Cardiac septum (tissue), 1 donor: Measurements from ENCODE around the gene TEX28. TPM values are rescaled to one million over a fixed set of nuclear protein-coding genes. Genes with fewer than 3 reads are reported as not detected.
"Not testable (repeated sequence)": the region's sequence is repeated elsewhere in the genome, so short reads cannot be mapped to it uniquely, and the experiment has no call there.

ENCODE experiments used
- DNase-seq: peaks from one replicate; pipeline ENCODE4 v3.0.0-alpha.2; 2020; ENCODE audit warnings: low spot score
- intact Hi-C: fragments of 100-400 bp; cut with DNase I; formaldehyde crosslinking; loops from one replicate; pipeline ENCODE4 v1.14.0; 2022
- long read RNA-seq: library from polyadenylated mRNA; unstranded; transcript quantifications from one replicate; pipeline ENCODE4 v2.0.0, GENCODE V29; 2021
- total RNA-seq: library from RNA; stranded (reverse); fragmentation: NEBNext Ultra II Directional; extraction: Animal tissue kit (Norgen Biotek cat#: 25700); gene quantifications from one replicate; pipeline ENCODE4 v1.2.1, GENCODE V29; 2021
- donor health status: DM: no; HTN: no; CAD: no.

Gene TEX28
- not detected for total RNA-seq
- long read RNA-seq: 0 reads

- DNase-seq: no peak
- intact Hi-C loops: no loop called here
These were observed at the start of gene TEX28 for GRCh38 chrX:154294791-154295574. Gene TEX28 (minus strand): TSS chrX:154295124. CDS start chrX:154292117, 3,007 bp downstream.

GRCh38 chrX:154343620-154344019 is 48.7 kb upstream of the TEX28 start:
- intact Hi-C loops, DNase-seq: not testable (repeated sequence)

- DNase-seq, intact Hi-C loops: not testable (repeated sequence)
These were observed 48.1 kb upstream of the TEX28 start for GRCh38 chrX:154343063-154343462.

- DNase-seq, intact Hi-C loops: not testable (repeated sequence)
These were observed 46.7 kb upstream of the TEX28 start for GRCh38 chrX:154341399-154342298.

- no peak for DNase-seq
- intact Hi-C loops: no loop called here
These were observed 39.6 kb upstream of the TEX28 start for GRCh38 chrX:154334496-154334895.

GRCh38 chrX:154333837-154334271 is 38.9 kb upstream of the TEX28 start:
- intact Hi-C loops: no loop called here
- no peak for DNase-seq

- no peak for DNase-seq
- intact Hi-C loops: no loop called here
These were observed 38.2 kb upstream of the TEX28 start for GRCh38 chrX:154333116-154333515.

- intact Hi-C loops: no loop called here
- DNase-seq: no peak
These were observed 37.6 kb upstream of the TEX28 start for GRCh38 chrX:154332561-154332960.

GRCh38 chrX:154329294-154329693 is 34.4 kb upstream of the TEX28 start:
- no peak for DNase-seq
- intact Hi-C loops: loop anchor here (5.0 kb wide), 1 partner anchor 203 kb away; no protein-coding TSS in a partner anchor

GRCh38 chrX:154328646-154329045 is 33.7 kb upstream of the TEX28 start:
- intact Hi-C loops: loop anchor here (5.0 kb wide), 1 partner anchor 204 kb away; no protein-coding TSS in a partner anchor
- DNase-seq: no peak

GRCh38 chrX:154327038-154327820 is 32.3 kb upstream of the TEX28 start:
- intact Hi-C loops: loop anchor here (5.0 kb wide), 1 partner anchor 205 kb away; no protein-coding TSS in a partner anchor

GRCh38 chrX:154325541-154325940 is 30.6 kb upstream of the TEX28 start:
- intact Hi-C loops: loop anchor here (5.0 kb wide), 1 partner anchor 207 kb away; no protein-coding TSS in a partner anchor
- DNase-seq: no peak

More at GRCh38 chrX:154327038-154327820, 32.3 kb upstream of the TEX28 start:
- no peak for DNase-seq

GRCh38 chrX:154323537-154323936 is 28.6 kb upstream of the TEX28 start:
- no peak for DNase-seq
- intact Hi-C loops: no loop called here

- intact Hi-C loops: no loop called here
- no peak for DNase-seq
These were observed 28.0 kb upstream of the TEX28 start for GRCh38 chrX:154322890-154323289.

GRCh38 chrX:154321594-154321993 is 26.7 kb upstream of the TEX28 start:
- DNase-seq: no peak
- intact Hi-C loops: no loop called here

- DNase-seq: no peak
- intact Hi-C loops: no loop called here
These were observed 26.2 kb upstream of the TEX28 start for GRCh38 chrX:154321152-154321551.

- intact Hi-C loops: no loop called here
These were observed 25.5 kb upstream of the TEX28 start for GRCh38 chrX:154320406-154320805.

GRCh38 chrX:154317391-154317995 is 22.6 kb upstream of the TEX28 start:
- intact Hi-C loops: loop anchor here (5.0 kb wide), 1 partner anchor 305 kb away; no protein-coding TSS in a partner anchor
- no peak for DNase-seq

More at GRCh38 chrX:154320406-154320805, 25.5 kb upstream of the TEX28 start:
- DNase-seq: no peak

- no peak for DNase-seq
- intact Hi-C loops: loop anchor here (5.0 kb wide), 1 partner anchor 303 kb away; no protein-coding TSS in a partner anchor
These were observed 20.5 kb upstream of the TEX28 start for GRCh38 chrX:154315416-154315815.
